ENCODE data around the gene CAP1.

CAP1 gene

DNA sequence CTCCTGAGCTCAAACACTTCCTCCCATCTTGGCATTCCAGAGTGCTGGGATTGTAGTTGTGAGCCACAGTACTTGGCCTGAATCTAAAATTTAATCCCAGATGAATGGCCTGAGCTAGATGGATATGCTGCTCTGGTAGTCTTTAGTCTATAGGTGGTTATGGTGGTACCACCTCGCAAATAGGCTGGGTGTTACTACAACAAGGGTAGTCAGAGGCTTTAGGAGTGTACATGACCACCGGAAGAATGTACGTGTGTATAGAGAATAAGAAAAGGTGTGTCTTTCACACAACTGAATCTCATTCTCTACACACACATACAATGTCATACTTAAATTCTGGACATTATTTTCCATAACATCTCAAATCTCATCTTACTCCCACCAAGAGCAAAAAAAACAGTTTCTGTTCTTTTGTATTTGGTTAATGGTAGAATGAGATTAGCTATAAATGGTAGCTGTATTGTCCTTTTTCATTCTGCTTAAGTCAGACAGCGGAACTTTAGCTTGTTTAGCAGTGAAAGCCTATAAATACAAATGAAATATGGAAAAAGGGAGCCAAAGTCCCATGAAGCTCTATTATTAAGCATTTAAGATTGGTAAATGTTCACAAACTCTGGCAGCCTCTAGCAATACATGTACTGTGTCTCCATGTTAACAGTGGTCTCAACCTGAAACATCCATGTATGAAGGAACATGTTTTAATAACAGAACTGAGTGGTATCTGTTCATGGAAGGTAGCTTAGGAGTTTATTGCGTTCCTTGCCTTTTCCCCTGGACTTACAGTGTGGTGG lies 16.2 kb downstream of the CAP1 start:
- no peaks in the 10 kb centered on the region for H3K9me3 Mint-ChIP-seq
- H3K36me3 Mint-ChIP-seq (ENCODE audit: insufficient read depth): peaks cover 40% of the 10 kb centered on the region
- no peaks in the 10 kb centered on the region for H3K27me3 Mint-ChIP-seq
- H3K4me1 Mint-ChIP-seq: peaks cover 93% of the 10 kb centered on the region
- peak overlapping the region; percentile 63 for H3K27ac Mint-ChIP-seq (ENCODE audit: low read depth)
- ATAC-seq (replicated peaks; ENCODE audit: extremely low read depth, poor library complexity, severe bottlenecking) (no peak), DNase-seq (ENCODE audit: low spot score in 2 of 2) (no peak)
- peak overlapping the region; percentile 70 for H3K4me3 Mint-ChIP-seq

DNA sequence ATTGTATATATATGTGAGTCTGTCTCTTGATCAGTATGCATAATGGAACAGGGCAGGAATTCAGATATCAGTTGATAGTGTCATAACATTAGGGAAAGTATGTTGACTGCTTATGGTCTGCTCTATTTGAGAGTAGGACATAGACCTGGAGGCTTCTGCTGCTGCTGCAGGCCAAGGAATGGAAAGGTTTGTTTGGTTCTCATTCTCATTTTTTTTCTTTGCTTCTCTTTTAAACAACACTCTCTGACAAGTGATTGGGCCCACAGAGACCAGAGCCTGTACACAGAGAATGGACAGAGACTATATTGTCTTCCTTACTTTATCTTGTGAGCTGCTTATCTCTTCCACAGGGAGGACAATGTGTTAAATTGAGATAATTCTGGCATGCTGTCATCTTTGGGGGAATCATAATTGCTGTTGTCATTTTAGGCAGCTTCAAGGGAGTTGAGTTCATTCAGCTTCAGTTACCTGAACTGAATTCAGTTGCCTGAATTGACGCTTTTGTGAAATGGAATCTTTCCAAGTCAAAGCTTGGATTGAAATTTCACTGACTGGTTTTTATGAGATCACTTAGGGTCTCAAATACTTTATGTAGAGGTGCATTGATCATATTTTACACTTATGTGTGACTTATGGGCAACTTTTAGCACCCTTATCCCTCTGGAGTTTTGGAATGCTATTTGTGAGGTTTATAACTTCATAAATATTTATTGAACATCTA lies 16.9 kb downstream of the CAP1 start:
- H3K36me3 Mint-ChIP-seq (ENCODE audit: insufficient read depth): peaks cover 46% of the 10 kb centered on the region
- peak overlapping the region; percentile 63 for H3K27ac Mint-ChIP-seq (ENCODE audit: low read depth)
- peak overlapping the region; percentile 70 for H3K4me3 Mint-ChIP-seq
- H3K27me3 Mint-ChIP-seq: no peaks in the 10 kb centered on the region
- no peaks in the 10 kb centered on the region for H3K9me3 Mint-ChIP-seq
- peaks cover 91% of the 10 kb centered on the region for H3K4me1 Mint-ChIP-seq
- no peak for DNase-seq (ENCODE audit: low spot score in 2 of 2)
- ATAC-seq (replicated peaks; ENCODE audit: extremely low read depth, poor library complexity, severe bottlenecking): no peak

DNA sequence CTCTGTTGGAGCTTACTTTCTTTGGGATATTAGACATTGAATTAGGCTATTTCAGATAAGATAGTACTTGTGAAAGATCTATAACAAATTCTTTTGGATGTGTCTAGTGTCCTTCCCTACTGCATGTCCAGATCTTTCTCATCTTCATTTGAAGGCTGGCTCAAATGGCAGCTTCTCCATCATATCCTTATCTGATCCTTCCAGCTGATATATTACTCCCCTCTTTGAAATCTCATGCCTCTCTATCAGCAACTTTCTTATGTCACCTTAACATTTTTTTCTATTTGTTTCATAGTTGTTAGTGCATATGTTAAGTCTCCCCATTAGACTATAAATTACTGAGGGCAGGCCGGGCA lies 17.5 kb downstream of the CAP1 start:
- DNase-seq (ENCODE audit: low spot score in 2 of 2) (no peak), ATAC-seq (replicated peaks; ENCODE audit: extremely low read depth, poor library complexity, severe bottlenecking) (no peak)
- peaks cover 88% of the 10 kb centered on the region for H3K4me1 Mint-ChIP-seq
- peaks cover 50% of the 10 kb centered on the region for H3K36me3 Mint-ChIP-seq (ENCODE audit: insufficient read depth)
- H3K9me3 Mint-ChIP-seq: no peaks in the 10 kb centered on the region
- peak overlapping the region; percentile 70 for H3K4me3 Mint-ChIP-seq
- peak overlapping the region; percentile 63 for H3K27ac Mint-ChIP-seq (ENCODE audit: low read depth)
- H3K27me3 Mint-ChIP-seq: no peaks in the 10 kb centered on the region

DNA sequence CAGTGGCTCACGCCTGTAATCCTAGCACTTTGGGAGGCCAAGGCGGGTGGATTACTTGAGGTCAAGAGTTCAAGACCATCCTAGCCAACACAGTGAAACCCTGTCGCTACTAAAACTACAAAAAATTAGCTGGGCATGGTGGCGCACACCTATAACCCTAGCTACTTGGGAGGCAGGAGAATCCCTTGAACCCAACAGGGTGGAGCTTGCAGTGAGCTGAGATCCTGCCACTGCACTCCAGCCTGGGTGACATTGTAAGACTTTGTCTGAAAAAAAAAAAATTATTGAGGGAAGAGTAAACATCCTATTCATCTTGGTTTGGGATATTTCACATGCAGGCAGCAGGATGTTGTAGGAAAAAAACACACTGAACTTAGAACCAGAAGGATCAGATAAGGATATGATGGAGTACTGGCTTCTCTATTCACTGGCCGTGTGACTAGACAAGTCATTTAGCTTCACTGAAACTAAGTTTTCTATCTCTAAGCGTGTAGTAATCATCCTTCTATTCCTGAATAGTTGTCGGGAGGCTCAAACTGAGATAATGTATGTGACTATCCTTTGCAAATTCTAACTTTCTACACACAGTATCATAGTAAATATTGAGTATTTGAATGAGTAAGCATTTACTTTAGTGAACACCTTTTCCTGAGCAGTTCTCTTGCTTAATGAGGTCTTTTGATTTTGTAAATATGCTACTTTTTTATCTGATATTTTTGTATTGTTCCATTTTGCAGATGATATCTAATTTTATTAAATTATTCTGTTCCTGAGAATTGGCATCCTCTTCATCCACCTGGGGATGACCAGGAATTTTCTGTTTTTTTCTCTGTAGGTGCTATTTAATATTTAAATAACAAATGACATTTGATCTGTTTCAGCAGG lies 18.2 kb downstream of the CAP1 start:
- Mint-ChIP-seq H3K4me3 (peak overlapping the region; percentile 70), H3K4me1 (peaks cover 87% of the 10 kb centered on the region), H3K27me3 (no peaks in the 10 kb centered on the region), H3K9me3 (no peaks in the 10 kb centered on the region), H3K36me3 (ENCODE audit: insufficient read depth) (peaks cover 54% of the 10 kb centered on the region), H3K27ac (ENCODE audit: low read depth) (peak overlapping the region; percentile 63)
- DNase-seq (ENCODE audit: low spot score in 2 of 2) (no peak), ATAC-seq (replicated peaks; ENCODE audit: extremely low read depth, poor library complexity, severe bottlenecking) (no peak)

DNA sequence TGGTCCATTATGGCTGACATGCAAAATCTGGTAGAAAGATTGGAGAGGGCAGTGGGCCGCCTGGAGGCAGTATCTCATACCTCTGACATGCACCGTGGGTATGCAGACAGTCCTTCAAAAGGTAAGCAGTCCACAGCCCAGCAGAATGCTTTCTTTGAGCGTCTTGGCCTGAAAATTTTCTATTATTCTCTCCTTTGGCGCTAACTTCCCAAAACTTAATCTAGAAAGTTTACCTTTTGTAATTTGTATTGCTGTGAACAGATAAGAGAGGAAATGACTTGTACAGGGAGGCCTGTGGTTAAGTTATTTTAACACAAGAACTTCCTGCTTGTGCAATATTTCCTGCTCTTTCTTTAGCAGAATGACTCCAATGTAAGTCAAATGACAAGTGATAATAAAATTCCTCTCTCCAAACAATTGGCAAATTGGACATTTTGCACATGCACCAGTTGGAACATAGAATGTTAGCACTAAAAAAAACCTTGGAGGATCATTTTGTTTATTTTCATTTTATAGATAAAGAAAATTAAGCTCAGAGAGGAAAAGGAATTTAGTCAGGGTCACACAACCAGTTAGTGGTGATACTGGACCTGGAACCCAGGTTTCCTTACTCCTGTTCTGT lies 18.9 kb downstream of the CAP1 start:
- peaks cover 88% of the 10 kb centered on the region for H3K4me1 Mint-ChIP-seq
- DNase-seq (ENCODE audit: low spot score in 2 of 2) (no peak), ATAC-seq (replicated peaks; ENCODE audit: extremely low read depth, poor library complexity, severe bottlenecking) (peak; percentile 84)
- no peaks in the 10 kb centered on the region for H3K27me3 Mint-ChIP-seq
- H3K27ac Mint-ChIP-seq (ENCODE audit: low read depth): peak overlapping the region; percentile 63
- H3K36me3 Mint-ChIP-seq (ENCODE audit: insufficient read depth): peaks cover 59% of the 10 kb centered on the region
- no peaks in the 10 kb centered on the region for H3K9me3 Mint-ChIP-seq
- H3K4me3 Mint-ChIP-seq: peak overlapping the region; percentile 70

DNA sequence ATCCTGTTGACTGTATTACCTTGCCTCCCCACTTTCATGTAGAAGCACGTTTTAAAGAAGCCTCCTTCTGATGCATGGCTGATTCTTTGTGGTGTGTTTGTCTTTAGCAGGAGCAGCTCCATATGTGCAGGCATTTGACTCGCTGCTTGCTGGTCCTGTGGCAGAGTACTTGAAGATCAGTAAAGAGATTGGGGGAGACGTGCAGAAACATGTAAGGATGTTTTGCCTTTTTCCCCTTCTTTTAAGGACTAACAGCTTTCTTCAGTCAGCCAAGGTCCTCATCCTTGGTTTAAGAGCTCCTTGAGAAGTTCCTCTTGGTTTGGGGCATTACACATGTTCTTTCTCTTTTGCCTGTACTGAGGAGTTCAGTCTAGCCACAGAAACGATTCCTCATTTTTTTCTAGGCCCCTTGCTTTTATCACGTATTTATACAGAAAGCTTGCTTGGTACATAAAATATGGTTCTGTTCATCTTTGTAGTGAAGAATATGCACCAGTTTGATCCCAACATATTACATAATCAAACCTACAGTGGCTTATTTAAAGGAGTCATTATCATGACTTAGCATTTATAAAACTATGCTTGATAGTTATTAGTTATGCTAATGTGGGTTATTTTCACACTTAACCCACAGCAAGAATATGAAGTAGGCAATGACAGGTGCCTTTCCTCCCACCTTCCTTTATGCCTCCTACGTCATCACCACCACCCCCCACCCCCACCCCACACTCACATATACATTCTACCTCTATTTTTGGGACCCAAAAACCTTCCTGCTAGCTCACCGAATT lies 19.6 kb downstream of the CAP1 start:
- H3K27ac Mint-ChIP-seq (ENCODE audit: low read depth): peak overlapping the region; percentile 71
- no peak for DNase-seq (ENCODE audit: low spot score in 2 of 2)
- H3K36me3 Mint-ChIP-seq (ENCODE audit: insufficient read depth): peaks cover 62% of the 10 kb centered on the region
- ATAC-seq (replicated peaks; ENCODE audit: extremely low read depth, poor library complexity, severe bottlenecking): no peak
- no peaks in the 10 kb centered on the region for H3K27me3 Mint-ChIP-seq
- H3K4me3 Mint-ChIP-seq: peak overlapping the region; percentile 70
- no peaks in the 10 kb centered on the region for H3K9me3 Mint-ChIP-seq
- H3K4me1 Mint-ChIP-seq: peaks cover 88% of the 10 kb centered on the region

DNA sequence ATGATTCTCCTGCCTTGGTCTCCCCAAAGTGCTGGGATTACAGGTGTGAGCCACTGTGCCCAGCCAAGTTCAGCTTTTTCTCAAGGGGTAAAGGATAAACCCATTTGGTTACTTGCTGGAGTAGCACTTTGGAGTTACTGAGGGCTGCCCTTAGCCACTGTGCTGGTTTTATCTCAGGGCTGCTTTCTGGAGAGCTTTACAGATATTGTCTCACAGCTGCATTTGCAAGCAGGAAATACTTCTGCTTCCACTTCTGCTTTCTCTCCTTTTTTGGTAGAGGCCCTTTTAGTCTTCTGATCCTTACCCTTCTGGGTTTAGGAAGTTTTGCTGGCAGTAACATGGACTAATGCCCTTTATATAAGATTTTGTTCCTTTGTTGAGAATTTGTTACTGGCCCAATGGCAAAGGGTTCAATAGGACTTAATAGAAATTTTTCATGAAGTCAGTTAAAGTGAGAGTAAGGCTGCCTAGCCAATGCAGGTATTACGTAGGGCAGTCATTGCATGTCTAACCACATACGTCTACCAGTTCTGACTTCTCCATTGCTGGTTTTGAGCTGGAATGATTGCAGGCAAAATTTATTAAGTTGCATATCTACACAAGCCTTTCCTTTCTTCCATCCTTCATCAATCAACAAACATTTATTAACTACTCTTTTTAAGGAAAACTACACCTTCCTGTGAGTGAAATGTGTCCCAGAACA lies 24.4 kb downstream of the CAP1 start:
- Mint-ChIP-seq H3K9me3 (no peaks in the 10 kb centered on the region), H3K4me1 (peaks cover 59% of the 10 kb centered on the region), H3K4me3 (no peak overlapping the region), H3K27ac (ENCODE audit: low read depth) (peak overlapping the region; percentile 56), H3K36me3 (ENCODE audit: insufficient read depth) (peaks cover 93% of the 10 kb centered on the region), H3K27me3 (no peaks in the 10 kb centered on the region)
- DNase-seq (ENCODE audit: low spot score in 2 of 2) (no peak), ATAC-seq (replicated peaks; ENCODE audit: extremely low read depth, poor library complexity, severe bottlenecking) (peak; percentile 29)

DNA sequence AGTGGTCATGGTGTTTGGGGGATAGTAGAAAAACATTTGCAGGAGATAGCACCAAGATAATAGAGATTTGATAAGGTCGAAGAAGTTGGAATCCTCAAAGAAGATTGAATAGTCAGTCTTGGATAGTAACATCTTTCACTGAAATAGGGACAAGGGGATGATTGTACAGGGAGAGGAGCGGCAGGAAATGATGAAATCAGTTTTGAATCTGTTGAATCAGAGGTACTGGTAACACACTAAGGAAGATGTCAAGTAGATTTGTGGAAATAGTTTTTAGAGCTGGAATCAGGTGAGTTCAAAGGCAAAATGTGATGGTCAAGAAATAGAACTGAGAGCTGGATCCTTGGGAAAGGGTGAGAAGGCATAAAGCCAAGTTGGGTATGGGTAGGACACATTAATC lies 26.5 kb downstream of the CAP1 start:
- no peak for DNase-seq (ENCODE audit: low spot score in 2 of 2)
- peaks cover 95% of the 10 kb centered on the region for H3K36me3 Mint-ChIP-seq (ENCODE audit: insufficient read depth)
- peak overlapping the region; percentile 70 for H3K27ac Mint-ChIP-seq (ENCODE audit: low read depth)
- H3K27me3 Mint-ChIP-seq: no peaks in the 10 kb centered on the region
- H3K4me1 Mint-ChIP-seq: peaks cover 41% of the 10 kb centered on the region
- H3K9me3 Mint-ChIP-seq: no peaks in the 10 kb centered on the region
- no peak for ATAC-seq (replicated peaks; ENCODE audit: extremely low read depth, poor library complexity, severe bottlenecking)
- no peak overlapping the region for H3K4me3 Mint-ChIP-seq

DNA sequence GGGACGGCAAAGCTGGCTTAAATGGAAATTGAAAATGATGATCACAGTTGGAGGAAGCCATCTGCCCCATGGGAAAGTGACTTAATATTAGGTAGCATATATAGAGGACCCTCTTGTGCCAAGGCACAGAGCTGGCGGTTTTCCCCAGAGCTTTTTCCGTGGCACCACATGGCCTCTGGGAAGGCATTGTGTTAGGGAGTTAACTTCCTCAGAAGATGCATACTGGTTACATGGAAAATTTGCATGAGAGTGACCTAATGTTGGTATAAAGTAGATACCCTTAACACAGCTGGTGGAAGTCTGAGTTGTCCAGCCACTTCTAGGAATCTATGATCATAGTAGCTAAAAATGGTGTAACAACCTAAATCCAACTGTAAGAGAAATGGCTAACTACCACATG lies 27.3 kb downstream of the CAP1 start:
- Mint-ChIP-seq H3K36me3 (ENCODE audit: insufficient read depth) (peaks cover 97% of the 10 kb centered on the region), H3K4me3 (no peak overlapping the region), H3K9me3 (no peaks in the 10 kb centered on the region), H3K4me1 (peaks cover 44% of the 10 kb centered on the region), H3K27me3 (no peaks in the 10 kb centered on the region), H3K27ac (ENCODE audit: low read depth) (peak overlapping the region; percentile 70)
- no peak for DNase-seq (ENCODE audit: low spot score in 2 of 2)
- ATAC-seq (replicated peaks; ENCODE audit: extremely low read depth, poor library complexity, severe bottlenecking): no peak

DNA sequence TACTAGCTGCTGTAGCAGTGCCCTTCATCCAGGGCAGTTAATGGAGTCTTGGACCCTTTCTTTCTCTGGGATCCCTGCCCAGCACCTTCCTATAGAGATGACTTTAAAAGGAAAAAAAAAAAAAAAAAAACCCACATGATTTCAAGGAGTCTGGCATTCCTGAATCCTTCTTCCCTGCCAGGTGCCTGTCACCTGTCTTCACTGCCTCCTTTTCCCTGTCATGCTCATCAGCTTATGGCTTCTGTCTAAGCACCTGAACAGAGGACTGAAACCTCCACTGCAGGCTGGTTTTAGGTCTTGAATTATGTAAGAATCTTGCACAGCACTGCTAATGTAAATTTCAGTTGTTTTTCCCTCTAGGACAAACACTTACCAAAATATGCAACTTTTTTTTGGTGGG lies 31.6 kb downstream of the CAP1 start:
- Mint-ChIP-seq H3K4me1 (peaks cover 7% of the 10 kb centered on the region), H3K27me3 (no peaks in the 10 kb centered on the region), H3K27ac (ENCODE audit: low read depth) (peak overlapping the region; percentile 70), H3K36me3 (ENCODE audit: insufficient read depth) (peaks cover 70% of the 10 kb centered on the region), H3K4me3 (no peak overlapping the region), H3K9me3 (no peaks in the 10 kb centered on the region)
- no peak for DNase-seq (ENCODE audit: low spot score in 2 of 2)
- no peak for ATAC-seq (replicated peaks; ENCODE audit: extremely low read depth, poor library complexity, severe bottlenecking)

DNA sequence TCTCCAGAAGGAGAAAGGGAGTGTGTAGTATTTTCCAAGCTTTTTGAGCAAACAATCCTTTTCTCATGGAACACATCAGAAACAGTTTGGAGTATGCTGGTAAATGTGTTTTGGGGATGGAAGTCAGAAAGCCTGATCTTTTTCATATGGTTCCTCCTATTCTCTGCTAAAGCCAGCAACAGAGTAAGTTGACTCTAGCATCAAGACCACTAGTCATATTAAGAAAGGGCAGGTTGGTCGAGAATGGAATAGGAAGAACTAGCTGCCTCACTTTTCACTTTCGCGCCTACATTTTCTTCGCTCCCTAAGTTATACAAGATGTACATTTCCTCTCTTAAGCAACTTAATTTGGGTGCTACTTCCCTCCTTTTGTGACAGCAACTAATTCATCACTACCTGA lies 32.5 kb downstream of the CAP1 start:
- Mint-ChIP-seq H3K27ac (ENCODE audit: low read depth) (peak overlapping the region; percentile 16), H3K9me3 (no peaks in the 10 kb centered on the region), H3K27me3 (no peaks in the 10 kb centered on the region), H3K4me3 (no peak overlapping the region), H3K4me1 (peaks cover 5% of the 10 kb centered on the region), H3K36me3 (ENCODE audit: insufficient read depth) (peaks cover 61% of the 10 kb centered on the region)
- DNase-seq (ENCODE audit: low spot score in 2 of 2) (no peak), ATAC-seq (replicated peaks; ENCODE audit: extremely low read depth, poor library complexity, severe bottlenecking) (no peak)
